HL-60 (cell line): ENCODE measurements around the gene IL6ST.
"Not testable (repeated sequence)": the region's sequence is repeated elsewhere in the genome, so short reads cannot be mapped to it uniquely, and the experiment has no call there.

Source experiments
- DNase-seq, 2 experiments: peaks; one replicate each; pipeline ENCODE4 v3.0.0-alpha.2; 2010 to 2020; ENCODE audit warnings: low read depth in 1 of 2, low spot score in 1 of 2
- H3K27ac ChIP-seq: fragments of 250-450 bp; sonication (Bioruptor Pico); replicated peaks from 2 replicates; pipeline ENCODE4 v1.5.1; 2020; ENCODE audit warnings: mild to moderate bottlenecking, moderate library complexity
- H3K27me3 ChIP-seq: fragments of 250-450 bp; sonication (Bioruptor Pico); 2 replicates; pipeline ENCODE4 v1.5.1; 2021; ENCODE audit warnings: mild to moderate bottlenecking, moderate library complexity; ENCODE audit not compliant: insufficient read depth, poor library complexity, severe bottlenecking
- H3K4me3 ChIP-seq: replicated peaks from 2 replicates; pipeline ENCODE4 v1.5.1; 2011; ENCODE audit warnings: mild to moderate bottlenecking, control low read depth, low read length; ENCODE audit not compliant: insufficient read depth
- CTCF ChIP-seq: IDR thresholded peaks from one replicate; pipeline ENCODE4 v1.5.1; 2011; ENCODE audit warnings: low read length, control low read depth, inconsistent platforms; ENCODE audit not compliant: insufficient read depth
- GABPA ChIP-seq: IDR thresholded peaks from 2 replicates; pipeline ENCODE4 v1.6.1; 2012; ENCODE audit warnings: low read depth
- POLR2AphosphoS5 ChIP-seq: IDR thresholded peaks from 2 replicates; pipeline ENCODE4 v1.6.1; 2012; ENCODE audit warnings: low read depth
- REST ChIP-seq: IDR thresholded peaks from 2 replicates; pipeline ENCODE4 v1.6.1; 2012; ENCODE audit warnings: low read depth; ENCODE audit not compliant: insufficient replicate concordance
- SPI1 ChIP-seq: IDR thresholded peaks from 2 replicates; pipeline ENCODE4 v1.6.1; 2012; ENCODE audit warnings: low read depth, mild to moderate bottlenecking, borderline replicate concordance

Gene IL6ST

DNA sequence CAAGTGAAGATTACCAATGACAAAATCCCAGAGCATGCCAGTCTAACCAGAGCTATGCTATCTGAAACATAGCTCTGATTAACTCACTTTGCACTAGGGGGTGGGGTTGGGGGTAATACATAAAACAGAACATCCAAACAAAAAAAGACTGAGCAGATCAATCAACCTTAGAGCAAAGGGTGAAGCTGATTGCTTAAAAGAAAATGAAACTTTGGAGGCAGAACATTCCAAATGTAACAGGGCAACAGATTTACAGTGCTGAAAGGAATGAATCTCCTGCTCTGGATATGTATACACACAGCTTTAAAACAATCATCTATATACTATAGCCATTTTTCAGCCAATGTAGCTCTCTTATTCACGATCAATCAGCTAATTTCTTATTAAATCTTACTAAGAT lies 4.9 kb downstream of the IL6ST start:
- Histone ChIP-seq H3K27ac (no peak overlapping the region), H3K4me3 (no peak overlapping the region), H3K27me3 (no peaks in the 10 kb centered on the region)
- no peak for DNase-seq
- TF ChIP-seq CTCF (no peak), GABPA (no peak)

DNA sequence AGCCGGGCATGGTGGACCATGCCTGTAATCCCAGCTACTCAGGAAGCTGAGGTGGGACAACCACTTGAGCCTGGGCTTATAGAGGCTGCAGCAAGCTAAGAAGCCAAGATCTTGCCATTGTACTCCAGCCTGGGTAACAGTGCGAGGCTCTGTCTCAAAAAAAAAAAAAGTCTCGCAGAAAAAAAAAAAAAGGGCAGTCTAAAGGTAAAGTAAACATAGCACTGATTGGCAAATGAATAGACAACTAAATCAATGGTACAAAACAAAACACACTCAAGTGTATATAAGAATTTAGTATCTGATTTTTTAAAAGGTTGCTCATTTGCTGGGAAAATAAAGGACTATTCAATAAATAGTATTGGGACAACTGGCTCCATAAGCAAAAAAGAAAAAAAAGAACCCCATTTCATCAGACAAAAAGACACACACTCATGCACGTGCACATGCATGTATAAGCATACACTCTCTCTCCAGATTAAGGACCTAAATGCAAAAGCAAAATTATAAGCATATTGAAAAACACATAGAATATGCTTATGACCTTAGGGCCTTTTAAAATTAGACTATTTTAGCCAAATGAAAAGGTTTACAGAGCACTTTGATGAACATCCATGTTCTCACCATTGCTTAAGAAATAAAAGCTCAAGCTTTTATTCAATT lies 5.7 kb downstream of the IL6ST start:
- no peak for TF ChIP-seq REST
- no peak for DNase-seq
- Histone ChIP-seq H3K27me3 (no peaks in the 10 kb centered on the region), H3K4me3 (no peak overlapping the region), H3K27ac (no peak overlapping the region)

DNA sequence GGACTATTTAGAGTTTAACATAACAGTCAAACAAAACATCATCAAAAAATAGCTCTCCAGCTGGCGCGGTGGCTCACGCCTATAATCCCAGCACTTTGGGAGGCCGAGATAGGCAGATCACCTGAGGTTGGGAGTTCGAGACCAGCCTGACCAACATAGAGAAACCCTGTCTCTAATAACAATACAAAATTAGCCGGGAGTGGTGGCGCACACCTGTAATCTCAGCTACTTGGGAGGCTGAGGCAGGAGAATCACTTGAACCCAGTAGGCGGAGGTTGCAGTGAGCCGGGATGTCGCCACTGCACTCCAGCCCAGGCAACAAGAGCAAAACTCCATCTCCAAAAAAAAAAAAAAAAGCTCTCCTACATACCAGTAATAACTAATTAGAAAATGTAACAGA lies 6.3 kb downstream of the IL6ST start:
- not testable (repeated sequence) for H3K27ac ChIP-seq, H3K4me3 ChIP-seq, H3K27me3 ChIP-seq, DNase-seq

DNA sequence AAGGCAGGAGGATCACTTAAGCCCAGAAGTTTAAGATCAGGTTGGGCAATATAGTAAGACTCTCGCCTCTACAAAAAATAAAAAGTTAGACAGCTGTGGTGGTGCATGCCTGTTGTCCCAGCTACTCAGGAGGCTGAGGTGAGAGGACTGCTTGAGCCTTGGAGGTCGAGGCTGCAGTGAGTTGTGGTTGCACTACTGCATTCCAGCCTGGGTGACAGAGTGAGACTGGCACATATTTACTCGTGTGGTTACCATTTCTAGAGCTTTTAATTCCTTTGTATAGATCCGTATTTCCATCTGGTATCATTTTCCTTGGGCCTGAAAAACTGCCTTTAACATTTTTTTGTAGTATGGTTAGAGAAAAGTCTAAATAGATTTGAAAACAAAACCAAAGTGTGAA lies 7.8 kb downstream of the IL6ST start:
- Histone ChIP-seq H3K27me3 (no peaks in the 10 kb centered on the region), H3K4me3 (no peak overlapping the region), H3K27ac (no peak overlapping the region)
- DNase-seq = no peak
- TF ChIP-seq CTCF = no peak
- TF ChIP-seq GABPA = no peak
- no peak for TF ChIP-seq SPI1
- no peak for TF ChIP-seq POLR2AphosphoS5
- no peak for TF ChIP-seq REST

- no peak for DNase-seq
- TF ChIP-seq GABPA (no peak), CTCF (no peak), REST (no peak), POLR2AphosphoS5 (no peak), SPI1 (no peak)
- Histone ChIP-seq H3K27me3 (no peaks in the 10 kb centered on the region), H3K4me3 (no peak overlapping the region), H3K27ac (no peak overlapping the region)
These were observed 9.6 kb downstream of the IL6ST start for GRCh38 chr5:55985181-55985580.
